Coronary artery (tissue), 2 donors: ENCODE measurements around the gene RBM47.

Experiments
- DNase-seq: peaks from one replicate; pipeline ENCODE4 v3.0.0-alpha.2; 2017; ENCODE audit warnings: low spot score
- H3K27ac ChIP-seq, 2 donors: fragments of 200-600 bp; sonication (generic); one replicate each; pipeline ENCODE4 v1.5.1; 2016 to 2019
- H3K4me3 ChIP-seq: fragments of 200-600 bp; sonication (generic); 2 replicates; pipeline ENCODE4 v1.5.1; 2016; ENCODE audit warnings: mild to moderate bottlenecking, moderate library complexity
- CTCF ChIP-seq: fragments of 200-600 bp; sonication (generic); IDR thresholded peaks from one replicate; pipeline ENCODE4 v1.5.1; 2019; ENCODE audit warnings: antibody characterized with exemption

RBM47 gene

DNA sequence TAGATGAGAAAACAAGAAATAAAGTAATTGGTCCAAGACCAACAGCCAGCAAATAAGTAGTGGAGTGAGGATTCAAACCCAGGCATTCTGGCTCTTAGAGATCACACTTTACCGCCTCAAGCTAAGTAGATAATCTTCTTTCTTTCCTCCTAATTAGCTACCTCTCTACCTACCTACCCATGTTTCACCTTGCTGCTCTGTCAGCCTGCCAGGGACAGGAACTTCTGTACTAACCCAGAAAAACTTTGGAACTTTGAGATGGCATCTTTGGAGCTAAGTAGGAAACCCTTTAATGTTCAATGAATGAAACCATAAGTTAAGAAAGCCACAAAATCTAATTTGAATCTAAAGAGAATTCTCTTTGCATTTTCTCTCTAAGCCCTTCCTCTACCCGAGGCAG lies 149.4 kb downstream of the RBM47 start:
- no peak for DNase-seq
- Histone ChIP-seq H3K4me3 (no peak overlapping the region), H3K27ac (no peak overlapping the region)
- TF ChIP-seq CTCF = no peak

GRCh38 chr4:40479378-40479777 lies 150.3 kb downstream of the RBM47 start:
- Histone ChIP-seq H3K27ac (no peak overlapping the region), H3K4me3 (no peak overlapping the region)
- no peak for DNase-seq
- no peak for TF ChIP-seq CTCF

DNA sequence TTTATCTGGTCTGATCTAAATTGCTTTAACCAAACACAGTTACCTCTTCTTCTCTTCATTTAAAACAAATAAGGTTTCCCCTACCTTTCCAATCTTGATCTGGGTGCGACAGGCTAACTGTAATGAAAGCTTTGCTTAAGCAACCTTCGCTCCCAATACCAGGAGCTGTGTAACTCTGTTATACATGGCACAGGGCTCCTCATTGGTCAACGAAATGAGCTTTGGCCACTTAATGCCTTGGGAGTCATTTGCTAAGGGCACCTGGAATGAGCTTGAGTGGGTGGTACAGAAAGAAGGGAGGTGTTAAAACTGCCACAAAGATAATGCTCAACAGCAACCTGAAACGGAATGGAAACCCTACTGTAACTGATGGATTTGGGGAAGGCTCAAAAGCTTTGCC lies 154.1 kb downstream of the RBM47 start:
- no peak for DNase-seq
- H3K27ac ChIP-seq = no peak overlapping the region
- no peak overlapping the region for H3K4me3 ChIP-seq
- no peak for TF ChIP-seq CTCF

GRCh38 chr4:40473578-40474388 lies 155.9 kb downstream of the RBM47 start:
- Histone ChIP-seq H3K4me3 (no peak overlapping the region), H3K27ac (no peak overlapping the region)
- no peak for TF ChIP-seq CTCF
- DNase-seq = no peak

- H3K27ac ChIP-seq = no peak overlapping the region
- H3K4me3 ChIP-seq = no peak overlapping the region
- no peak for TF ChIP-seq CTCF
- no peak for DNase-seq
These were observed 157.7 kb downstream of the RBM47 start for GRCh38 chr4:40471923-40472322.

DNA sequence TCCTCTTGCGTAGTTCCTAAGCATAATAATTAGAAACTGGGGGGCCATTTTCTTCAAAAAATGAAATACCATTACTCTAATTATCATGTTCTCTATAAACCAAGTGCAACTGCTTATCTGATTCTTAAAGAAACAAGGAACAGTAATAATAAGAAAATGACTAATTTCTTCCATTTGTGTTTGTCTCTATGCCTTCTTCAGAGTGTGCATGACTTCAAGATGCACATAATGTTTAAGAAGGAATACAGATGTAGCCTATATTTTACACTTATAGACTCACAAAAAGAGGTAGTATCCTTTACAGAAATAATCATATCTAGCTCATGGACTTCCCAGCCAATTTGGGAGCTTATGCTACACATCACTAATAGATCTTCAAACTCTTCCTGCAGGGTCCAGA lies 162.9 kb downstream of the RBM47 start:
- no peak overlapping the region for H3K4me3 ChIP-seq
- no peak overlapping the region for H3K27ac ChIP-seq
- TF ChIP-seq CTCF = no peak
- no peak for DNase-seq

DNA sequence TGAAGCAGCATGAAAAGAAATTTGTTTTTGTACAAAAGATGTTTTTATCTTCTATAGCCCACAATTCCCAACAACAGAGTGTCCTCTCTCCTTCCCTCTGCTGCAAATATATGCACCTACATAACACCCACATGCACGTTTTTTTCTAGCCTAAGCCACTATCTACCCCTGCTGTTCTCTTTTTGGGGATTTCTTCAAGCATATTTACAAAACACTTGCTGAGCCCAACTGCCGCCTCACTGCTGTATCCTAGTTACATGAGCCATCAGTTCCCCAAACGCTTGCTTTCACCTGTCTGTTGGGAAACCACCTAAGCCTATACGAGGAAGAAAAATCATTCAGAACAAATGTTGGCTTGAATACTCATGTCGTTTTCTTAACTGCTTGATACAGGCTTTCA lies 167.3 kb downstream of the RBM47 start:
- no peak for DNase-seq
- H3K27ac ChIP-seq = no peak overlapping the region
- TF ChIP-seq CTCF = no peak
- no peak overlapping the region for H3K4me3 ChIP-seq
